Right lobe of liver (tissue), 6 donors: ENCODE data around the gene IFT88. TPM values are rescaled to one million over a fixed set of nuclear protein-coding genes. Genes with fewer than 3 reads are reported as not detected.

Source experiments
- ATAC-seq, 4 donors: fragments of 200-7000 bp; cut with Tn5 transposase; one replicate each; pipeline ENCODE4 v1.9.1; 2020; ENCODE audit warnings: mild to moderate bottlenecking in 4 of 4, moderate library complexity in 4 of 4
- DNase-seq, 3 donors: peaks; one replicate each; pipeline ENCODE4 v3.0.0-alpha.2; 2020
- H3K27ac ChIP-seq, 3 donors: fragments of 200-600 bp; one replicate each; pipeline ENCODE4 v1.8.0; 2022
- H3K27me3 ChIP-seq, 2 donors: fragments of 200-600 bp; one replicate each; pipeline ENCODE4 v1.8.0; 2022
- H3K36me3 ChIP-seq, 4 donors: fragments of 200-600 bp; sonication (generic) in 1 of 4; one replicate each; pipeline versions ENCODE4 v1.5.1 to v1.8.0; 2017 to 2022; ENCODE audit warnings: control low read depth in 1 of 4
- H3K4me1 ChIP-seq, 4 donors: fragments of 200-600 bp; sonication (generic) in 1 of 4; one replicate each; pipeline versions ENCODE4 v1.5.1 to v1.8.0; 2017 to 2022; ENCODE audit warnings: control low read depth in 1 of 4
- H3K4me3 ChIP-seq, 3 donors: fragments of 200-600 bp; one replicate each; pipeline ENCODE4 v1.8.0; 2022
- H3K9me3 ChIP-seq, 4 donors: fragments of 200-600 bp; sonication (generic) in 1 of 4; one replicate each; pipeline versions ENCODE4 v1.5.1 to v1.8.0; 2017 to 2022; ENCODE audit warnings: control low read depth in 1 of 4
- CTCF ChIP-seq, 4 donors: fragments of 200-600 bp in 3 of 4; fragments of 450-650 bp in 1 of 4; IDR thresholded peaks; one replicate each; pipeline versions ENCODE4 v1.5.1 to v1.8.0; 2016 to 2022; ENCODE audit warnings: antibody characterized with exemption in 4 of 4, mild to moderate bottlenecking in 2 of 4
- POLR2A ChIP-seq: fragments of 450-650 bp; IDR thresholded peaks from one replicate; pipeline ENCODE4 v1.6.1; 2017; ENCODE audit warnings: antibody characterized with exemption, mild to moderate bottlenecking
- WGBS: methylation state at CpG from one replicate; pipeline ENCODE4 v1.1.6; 2018; ENCODE audit warnings: low coverage, low lambda C conversion rate; ENCODE audit not compliant: insufficient coverage; ENCODE audit errors: missing lambda C conversion rate; 5-methylcytosine and 5-hydroxymethylcytosine counted together
- intact Hi-C, 2 donors: fragments of 100-400 bp; cut with DNase I; formaldehyde crosslinking; loops; one replicate each; pipeline versions ENCODE4 v1.11.2 to v1.14.1; 2022
- total RNA-seq, 6 experiments: library from RNA; depleted of rRNA in 2 of 6; stranded (reverse); fragments of >200 nt in 2 of 6; fragmentation: NEBNext Ultra II Directional in 3 of 6; extraction: Animal tissue kit (Norgen Biotek cat#: 25700) in 3 of 6; gene quantifications; one replicate each; pipeline versions ENCODE4 v1.1.0 to v1.2.4, GENCODE V29; 2016 to 2023
- donor health status: DM: no; HTN: yes; CAD: no.
- donor health status: DM: no; HTN: no; CAD: no.
- donor health status: DM: no; HTN: no; CAD: no.
- donor health status: DM: no; HTN: yes; CAD: no.
- donor health status: DM: no; HTN: yes; CAD: no.

Gene IFT88
- total RNA-seq, 6 experiments from 2014 or later: 7.9 to 17.6 (median 11.8) TPM

DNA sequence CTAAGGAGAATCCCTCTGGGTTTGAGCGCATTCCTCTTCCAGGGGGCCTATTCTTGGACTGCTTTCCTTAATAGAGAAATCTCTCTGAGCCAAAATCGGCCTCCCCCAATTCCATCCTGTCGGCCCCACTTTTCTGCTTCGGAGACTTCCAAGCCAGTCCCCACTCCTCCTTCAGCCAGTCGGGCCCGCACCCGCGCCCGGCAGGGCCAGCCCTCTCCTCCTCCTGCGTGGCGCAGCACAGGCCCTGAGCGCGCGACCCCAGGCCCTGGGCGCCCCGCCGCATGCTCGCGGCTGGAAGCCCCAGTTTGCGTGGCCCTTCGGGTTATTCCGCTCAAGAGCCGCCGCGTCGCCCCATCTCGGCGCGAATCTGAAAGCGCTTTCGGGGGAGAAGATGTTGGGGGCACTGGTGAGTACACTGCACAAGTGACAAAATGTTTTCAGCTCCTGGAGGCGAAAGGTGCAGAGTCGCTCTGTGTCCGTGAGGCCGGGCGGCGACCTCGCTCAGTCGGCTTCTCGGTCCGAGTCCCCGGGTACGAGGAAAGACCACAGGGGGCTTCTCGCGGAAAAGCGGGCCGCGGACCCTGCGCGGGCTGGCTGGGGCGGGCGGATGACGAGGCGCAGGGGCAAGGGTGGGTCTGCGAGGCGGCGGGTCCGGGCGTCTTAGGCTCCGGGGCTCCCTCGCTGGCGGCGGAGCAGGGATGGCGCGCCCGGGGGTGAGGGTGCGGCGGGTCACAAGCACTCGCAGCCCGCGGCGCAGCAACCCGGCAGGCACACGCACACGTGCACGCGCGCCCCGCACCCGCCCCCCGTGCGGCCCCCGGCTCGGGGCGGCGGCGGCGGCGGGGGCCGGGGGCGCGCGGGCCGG is 136.2 kb downstream of the IFT88 start, which contains the start of gene IL17D:
IL17D (plus strand) TSS at position 785 of the 865 bp plus-strand sequence. CDS start 303 bp downstream, outside the sequence.
- TF ChIP-seq POLR2A (no peak), CTCF (IDR thresholded peaks at IDR 0.05) (no peak)
- H3K9me3 ChIP-seq: no peaks in the 10 kb centered on the region
- 4% methylated on average over 22 of the region's 94 CpGs for WGBS
- peak; percentile 16 to 47 (median 24) for ATAC-seq
- no peak within 1 kb of the TSS for H3K27ac ChIP-seq
- intact Hi-C loops: loop anchor here in 1 of 2 donors (10.0 kb wide), 1 partner anchor 208 kb away; no protein-coding TSS in a partner anchor
- H3K27me3 ChIP-seq: peaks cover 0 to 6% of the 10 kb centered on the region in 2 donors
- H3K4me1 ChIP-seq: no peaks in the 10 kb centered on the region
- no peaks in the 10 kb centered on the region for H3K36me3 ChIP-seq
- peak within 1 kb of the TSS; percentile 46 to 60 (median 51) for H3K4me3 ChIP-seq
- DNase-seq: no peak

GRCh38 chr13:20703780-20704458 is 137.0 kb downstream of the IFT88 start:
- Histone ChIP-seq H3K4me1 (no peaks in the 10 kb centered on the region), H3K36me3 (no peaks in the 10 kb centered on the region), H3K9me3 (no peaks in the 10 kb centered on the region), H3K4me3 (peak overlapping the region in 2 of 3 donors; percentile 41 to 60), H3K27ac (no peak overlapping the region), H3K27me3 (peaks cover 0 to 6% of the 10 kb centered on the region in 2 donors)
- peak; percentile 74 to 79 (median 75) for DNase-seq
- peak; percentile 86 to 93 (median 88) for ATAC-seq
- intact Hi-C loops: loop anchor here in 1 of 2 donors (10.0 kb wide), 1 partner anchor 209 kb away; no protein-coding TSS in a partner anchor
- TF ChIP-seq CTCF (IDR thresholded peaks at IDR 0.05): peak; percentile 28 to 65 (median 44)
- peak; percentile 15 for TF ChIP-seq POLR2A
- WGBS: 2% methylated on average over 34 of the region's 98 CpGs

DNA sequence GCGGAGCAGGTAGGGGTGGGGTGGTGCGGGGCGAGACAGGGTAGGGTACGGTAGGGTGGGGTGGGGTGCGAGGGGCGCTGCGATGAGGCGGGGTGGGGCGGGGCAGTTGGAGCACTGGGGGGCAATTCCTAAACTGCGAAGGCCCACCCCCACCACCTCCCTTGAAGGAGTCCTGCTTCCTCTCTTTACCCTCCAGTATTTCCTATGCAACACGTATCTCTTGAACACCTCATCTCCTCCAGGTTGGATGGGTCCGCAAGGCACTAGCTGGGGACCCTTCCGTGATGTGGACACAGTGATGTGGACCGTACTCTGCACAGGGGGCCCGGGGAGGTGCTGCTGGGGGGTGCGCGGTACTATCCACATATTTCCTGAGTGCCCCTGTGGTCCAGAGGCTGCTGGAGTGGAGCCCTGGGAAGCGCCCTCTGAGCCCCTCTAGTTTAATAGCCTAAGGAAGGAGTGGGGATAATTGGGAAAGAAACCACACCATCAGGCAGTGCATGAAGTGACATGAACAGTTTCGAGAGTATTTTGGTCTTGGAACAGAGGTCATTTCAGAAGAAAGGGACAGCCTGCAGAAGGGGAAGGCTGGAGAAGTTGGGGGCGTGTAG is 137.6 kb downstream of the IFT88 start:
- Histone ChIP-seq H3K4me1 (no peaks in the 10 kb centered on the region), H3K4me3 (peak overlapping the region in 1 of 3 donors; percentile 41), H3K27me3 (peaks cover 0 to 6% of the 10 kb centered on the region in 2 donors), H3K36me3 (no peaks in the 10 kb centered on the region), H3K9me3 (no peaks in the 10 kb centered on the region), H3K27ac (no peak overlapping the region)
- TF ChIP-seq POLR2A: no peak
- no peak for TF ChIP-seq CTCF (IDR thresholded peaks at IDR 0.05)
- ATAC-seq (peak in 2 of 4 donors; percentile 8 to 9), DNase-seq (no peak)
- 26% methylated on average over 12 of the region's 20 CpGs for WGBS
- intact Hi-C loops: loop anchor here in 1 of 2 donors (10.0 kb wide), 1 partner anchor 210 kb away; no protein-coding TSS in a partner anchor

- Histone ChIP-seq H3K36me3 (no peaks in the 10 kb centered on the region), H3K27ac (no peak overlapping the region), H3K27me3 (peaks cover 0 to 1% of the 10 kb centered on the region in 2 donors), H3K4me3 (no peak overlapping the region), H3K9me3 (no peaks in the 10 kb centered on the region), H3K4me1 (no peaks in the 10 kb centered on the region)
- WGBS: no CpG with 5 or more reads among the region's 5 CpGs
- DNase-seq (no peak), ATAC-seq (no peak)
- TF ChIP-seq CTCF (IDR thresholded peaks at IDR 0.05) (no peak), POLR2A (no peak)
- intact Hi-C loops: loop anchor here in 1 of 2 donors (10.0 kb wide), 1 partner anchor 212 kb away; no protein-coding TSS in a partner anchor
Measured at GRCh38 chr13:20706661-20707060, 139.7 kb downstream of the IFT88 start.
